H1 (cell line): Measurements from ENCODE around the gene ZNF213. TPM values are rescaled to one million over a fixed set of nuclear protein-coding genes. Genes with fewer than 3 reads are reported as not detected.
A peak's percentile ranks its signal among the peaks of the same experiment; 100 is the strongest.

Source experiments
- ATF3 ChIP-seq: IDR thresholded peaks from 2 replicates; pipeline ENCODE4 v1.6.1; 2011; ENCODE audit warnings: low read depth, mild to moderate bottlenecking, low read length; ENCODE audit not compliant: insufficient read depth
- BCL11A ChIP-seq, 2 experiments: IDR thresholded peaks; one replicate each; pipeline ENCODE4 v1.6.1; 2011; ENCODE audit warnings: low read depth in 2 of 2, low read length in 2 of 2, mild to moderate bottlenecking in 2 of 2
- CBX8 ChIP-seq: fragments of 300-800, 300-1000 bp; sonication (generic); IDR thresholded peaks from 2 replicates; pipeline ENCODE4 v1.7.1; 2016; ENCODE audit warnings: low read depth, low read length, borderline replicate concordance
- EP300 ChIP-seq, 2 experiments: IDR thresholded peaks; 1 replicate in 1 of 2; 2 replicates in 1 of 2; pipeline ENCODE4 v1.6.1; 2011 to 2012; ENCODE audit warnings: low read depth in 2 of 2, low read length in 2 of 2, mild to moderate bottlenecking in 2 of 2, borderline replicate concordance in 1 of 2, inconsistent platforms in 1 of 2, moderate library complexity in 1 of 2
- EZH2 ChIP-seq: fragments of 200-600 bp; sonication (generic); IDR thresholded peaks from 2 replicates; pipeline ENCODE4 v1.7.1; 2012; ENCODE audit warnings: low read depth, mild to moderate bottlenecking, moderate library complexity, low read length, inconsistent platforms; ENCODE audit not compliant: severe bottlenecking
- HDAC6 ChIP-seq: IDR thresholded peaks from one replicate; pipeline ENCODE4 v1.7.1; 2012; ENCODE audit warnings: low read depth, mild to moderate bottlenecking, inconsistent platforms, low read length, moderate library complexity
- KDM1A ChIP-seq: fragments of 200-600, 300-600 bp; sonication (generic); IDR thresholded peaks from 2 replicates; pipeline ENCODE4 v1.7.1; 2016; ENCODE audit warnings: mild to moderate bottlenecking, low read length, borderline replicate concordance
- MAFK ChIP-seq: IDR thresholded peaks from 2 replicates; pipeline ENCODE4 v1.6.1; 2012; ENCODE audit warnings: low read depth, mild to moderate bottlenecking, improper control_type of control experiment, low read length
- NANOG ChIP-seq: IDR thresholded peaks from 2 replicates; pipeline ENCODE4 v1.6.1; 2011; ENCODE audit warnings: low read length, low read depth, mild to moderate bottlenecking, inconsistent platforms; ENCODE audit not compliant: insufficient read depth, poor library complexity, severe bottlenecking
- POLR2AphosphoS5 ChIP-seq: IDR thresholded peaks from 2 replicates; pipeline ENCODE4 v1.6.1; 2011; ENCODE audit warnings: low read depth, low read length
- POU5F1 ChIP-seq: IDR thresholded peaks from 2 replicates; pipeline ENCODE4 v1.6.1; 2011; ENCODE audit warnings: low read depth, mild to moderate bottlenecking, low read length, moderate library complexity
- RAD21 ChIP-seq, 2 experiments: IDR thresholded peaks in 1 of 2; conservative IDR thresholded peaks in 1 of 2; 2 replicates each; pipeline ENCODE4 v1.6.1; 2011; ENCODE audit warnings: low read depth in 2 of 2, low read length in 2 of 2, improper control_type of control experiment in 1 of 2, inconsistent platforms in 1 of 2, mild to moderate bottlenecking in 1 of 2, moderate library complexity in 1 of 2
- RXRA ChIP-seq: IDR thresholded peaks from 2 replicates; pipeline ENCODE4 v1.6.1; 2011; ENCODE audit warnings: low read depth, mild to moderate bottlenecking, low read length, moderate library complexity; ENCODE audit not compliant: insufficient read depth
- SIN3A ChIP-seq, 2 experiments: IDR thresholded peaks in 1 of 2; conservative IDR thresholded peaks in 1 of 2; 2 replicates each; pipeline ENCODE4 v1.6.1; 2011 to 2012; ENCODE audit warnings: low read length in 2 of 2, improper control_type of control experiment in 1 of 2, low read depth in 1 of 2, mild to moderate bottlenecking in 1 of 2
- SIRT6 ChIP-seq: IDR thresholded peaks from one replicate; pipeline ENCODE4 v1.7.1; 2012; ENCODE audit warnings: low read length, inconsistent platforms
- SP2 ChIP-seq: IDR thresholded peaks from 2 replicates; pipeline ENCODE4 v1.6.1; 2012; ENCODE audit warnings: mild to moderate bottlenecking, low read length, inconsistent platforms
- SRF ChIP-seq: IDR thresholded peaks from 2 replicates; pipeline ENCODE4 v1.6.1; 2011; ENCODE audit warnings: mild to moderate bottlenecking, low read depth, low read length, moderate library complexity
- TCF12 ChIP-seq: IDR thresholded peaks from 2 replicates; pipeline ENCODE4 v1.6.1; 2011; ENCODE audit warnings: low read depth, mild to moderate bottlenecking, low read length
- TEAD4 ChIP-seq: IDR thresholded peaks from 2 replicates; pipeline ENCODE4 v1.6.1; 2012; ENCODE audit warnings: low read depth, low read length, inconsistent platforms, mixed read lengths
- USF2 ChIP-seq: IDR thresholded peaks from 2 replicates; pipeline ENCODE4 v1.6.1; 2011; ENCODE audit warnings: low read length, improper control_type of control experiment
- polyA plus RNA-seq, 7 experiments: library from polyadenylated mRNA; depleted of rRNA in 3 of 7; stranded (reverse) in 5 of 7; unstranded in 2 of 7; fragments of >200 nt in 5 of 7; fragments of 200-250 nt in 2 of 7; gene quantifications; 1 replicate in 5 of 7; 2 replicates in 1 of 7; 4 replicates in 1 of 7; pipeline versions ENCODE4 v1.2.1 to v1.2.3, GENCODE V29; 2011 to 2013; ENCODE audit warnings: missing spikeins in 2 of 7, mixed read lengths in 2 of 7
- total RNA-seq: library from RNA; stranded (reverse); fragmentation: NEBNext Ultra II Directional; extraction: Animal tissue kit (Norgen Biotek cat#: 25700); gene quantifications from 2 replicates; pipeline ENCODE4 v1.2.1, GENCODE V29; 2021

Gene ZNF213
- total and polyA plus RNA-seq, 2 of the 8 experiments (the other 6 are each of a cell fraction or from before 2014, with no cell fraction given): 1.6 to 6.9 TPM

- no peak for TF ChIP-seq HDAC6
- TF ChIP-seq CBX8: no peak
- no peak for TF ChIP-seq KDM1A
- TF ChIP-seq EZH2: no peak
- TF ChIP-seq RXRA: no peak
- 0 out of 2 replicates have a peak, but pooled peaks have one; percentile 28 for TF ChIP-seq POLR2AphosphoS5
- no peak for TF ChIP-seq SP2
- peak; percentile 69 for TF ChIP-seq SRF
- no peak for TF ChIP-seq USF2
- TF ChIP-seq EP300 (IDR thresholded peaks at IDR 0.05; ENCODE audit: borderline replicate concordance in 1 of 2, low read depth in 2 of 2, low read length in 2 of 2): peak in 1 of 2 experiments; percentile 79; a peak in 1 of 3 replicates
- no peak for TF ChIP-seq ATF3
- peak; percentile 84 for TF ChIP-seq TCF12
- no peak for TF ChIP-seq SIRT6
- TF ChIP-seq BCL11A (IDR thresholded peaks at IDR 0.05; ENCODE audit: low read depth in 2 of 2, low read length in 2 of 2): no peak
- TF ChIP-seq POU5F1: 0 out of 2 replicates have a peak, but pooled peaks have one; percentile 5
- peak; percentile 17 to 36; a peak in 2 of 4 replicates for TF ChIP-seq RAD21 (IDR thresholded peaks at IDR 0.05 in 1 of 2, conservative IDR thresholded peaks at IDR 0.05 in 1 of 2; ENCODE audit: low read depth in 2 of 2, low read length in 2 of 2)
- TF ChIP-seq NANOG: no peak
- TF ChIP-seq MAFK: no peak
- TF ChIP-seq TEAD4: 0 out of 2 replicates have a peak, but pooled peaks have one; percentile 49
- peak; percentile 79 to 95; a peak in 2 of 4 replicates for TF ChIP-seq SIN3A (conservative IDR thresholded peaks at IDR 0.05 in 1 of 2, IDR thresholded peaks at IDR 0.05 in 1 of 2; ENCODE audit: low read depth in 1 of 2, low read length in 2 of 2)
These were observed 22.6 kb upstream of the ZNF213 start, which contains the start of gene ZNF205 (continued) for GRCh38 chr16:3112058-3112880.
